Stimulated activated CD4-positive, alpha-beta T cell treated with anti-CD3 and anti-CD28 coated beads, Interleukin-2, amount 100 ng/mL, for 24 hours (primary cell): ENCODE data around the gene FNBP1.
A peak's percentile ranks its signal among the peaks of the same experiment; 100 is the strongest.
"Not testable (repeated sequence)": the region's sequence is repeated elsewhere in the genome, so short reads cannot be mapped to it uniquely, and the experiment has no call there.

Experiments used
- DNase-seq, 2 donors: peaks; one replicate each; pipeline ENCODE4 v3.0.0-alpha.2; 2020

FNBP1 gene

DNA sequence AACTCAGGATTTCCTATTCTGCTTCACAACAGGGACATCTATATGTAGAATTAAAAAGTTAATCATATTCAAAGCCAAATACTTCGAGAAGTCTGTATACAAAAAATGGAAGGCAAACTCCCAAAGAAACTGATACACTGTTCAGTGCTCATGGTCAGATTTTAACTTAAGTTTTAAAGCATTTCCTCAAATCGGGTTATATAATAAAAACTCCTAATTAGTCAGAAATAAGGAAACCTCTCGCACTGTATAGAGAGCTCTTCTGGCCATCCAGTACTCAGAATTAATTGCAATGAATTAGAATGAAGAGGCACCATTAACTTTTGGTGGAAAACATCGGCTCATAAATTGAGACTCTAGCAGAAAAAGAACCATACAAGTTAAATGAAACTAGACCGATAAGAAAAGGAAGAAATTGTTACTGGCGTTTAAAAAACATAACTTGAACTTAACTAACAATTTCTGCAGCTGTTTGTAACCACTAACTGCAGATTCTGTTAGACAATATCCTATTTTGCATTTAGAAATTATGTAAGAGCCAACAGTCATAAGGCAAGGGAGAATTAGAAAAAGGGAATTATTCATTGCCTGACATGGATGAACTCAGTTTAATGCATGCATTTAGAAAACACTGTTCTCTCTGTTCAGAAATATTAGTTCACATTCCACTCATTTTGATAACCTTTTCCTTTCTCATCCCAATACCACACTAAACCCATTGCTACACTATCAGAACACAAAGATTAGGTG is 96.6 kb downstream of the FNBP1 start:
- no peak for DNase-seq

DNA sequence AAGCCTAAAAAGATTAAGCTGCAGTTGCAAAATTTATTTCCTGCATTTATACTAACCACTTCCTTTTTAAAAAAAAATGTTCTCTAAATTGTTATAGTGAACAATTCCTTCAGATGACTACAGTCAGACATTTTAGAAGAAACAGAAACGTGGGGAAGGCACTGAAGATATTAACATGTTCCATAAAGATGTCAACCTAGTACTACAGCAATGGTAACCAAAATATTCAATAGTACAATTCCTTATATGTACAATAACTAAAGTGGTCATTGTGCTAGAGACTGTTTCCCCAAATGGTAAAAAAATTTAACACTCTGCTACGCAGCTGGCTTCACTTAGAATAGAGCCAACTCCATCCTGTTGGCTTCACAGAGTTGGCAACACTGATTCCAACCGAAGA is 97.7 kb downstream of the FNBP1 start:
- no peak for DNase-seq

DNA sequence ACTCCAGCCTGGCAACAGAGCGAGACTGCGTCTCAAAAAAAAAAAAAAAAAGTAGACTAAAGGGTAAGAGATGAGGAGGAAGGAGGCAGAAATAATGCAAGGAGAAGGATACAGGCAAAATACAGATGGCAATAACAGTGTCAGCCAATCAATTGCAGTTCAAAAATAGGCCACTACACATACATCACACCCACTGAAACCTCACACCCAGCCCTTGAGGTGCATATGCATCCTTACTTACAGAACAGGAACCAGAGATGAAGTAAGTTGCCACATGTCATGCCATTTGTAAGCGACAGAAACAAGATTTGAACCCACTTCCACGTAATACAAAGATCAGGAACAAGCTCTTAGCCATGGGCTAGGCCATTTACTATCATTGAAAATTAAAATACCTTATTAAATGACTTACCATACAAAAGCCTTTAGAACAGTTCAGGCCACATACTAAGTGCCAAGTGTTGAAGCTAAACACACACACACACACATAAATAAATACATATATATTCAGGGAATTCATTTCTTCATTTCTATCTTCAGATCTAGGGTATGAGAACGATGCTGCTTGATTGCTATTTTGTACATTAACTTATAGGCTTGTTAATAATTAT is 98.4 kb downstream of the FNBP1 start:
- peak; percentile 46 to 52 for DNase-seq

DNA sequence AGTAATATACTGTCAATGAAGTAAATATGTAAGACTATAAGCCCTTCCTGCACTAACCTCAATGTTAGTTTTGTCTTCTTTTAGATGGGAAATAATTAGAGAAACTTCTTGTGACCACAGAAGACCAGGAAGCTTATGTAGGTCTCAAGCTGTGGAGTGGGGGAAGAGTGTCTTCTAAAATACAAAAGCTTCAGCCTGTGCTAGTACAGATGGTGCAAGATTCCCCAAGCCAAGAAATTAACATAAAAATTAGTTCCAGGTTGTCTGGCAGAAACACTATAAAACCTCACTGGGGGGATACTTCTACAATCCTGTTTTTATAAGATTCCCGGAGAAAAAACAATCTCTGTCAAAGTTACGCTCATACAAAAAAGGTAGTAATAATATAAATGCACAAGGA is 103.6 kb downstream of the FNBP1 start:
- DNase-seq, result no peak

DNA sequence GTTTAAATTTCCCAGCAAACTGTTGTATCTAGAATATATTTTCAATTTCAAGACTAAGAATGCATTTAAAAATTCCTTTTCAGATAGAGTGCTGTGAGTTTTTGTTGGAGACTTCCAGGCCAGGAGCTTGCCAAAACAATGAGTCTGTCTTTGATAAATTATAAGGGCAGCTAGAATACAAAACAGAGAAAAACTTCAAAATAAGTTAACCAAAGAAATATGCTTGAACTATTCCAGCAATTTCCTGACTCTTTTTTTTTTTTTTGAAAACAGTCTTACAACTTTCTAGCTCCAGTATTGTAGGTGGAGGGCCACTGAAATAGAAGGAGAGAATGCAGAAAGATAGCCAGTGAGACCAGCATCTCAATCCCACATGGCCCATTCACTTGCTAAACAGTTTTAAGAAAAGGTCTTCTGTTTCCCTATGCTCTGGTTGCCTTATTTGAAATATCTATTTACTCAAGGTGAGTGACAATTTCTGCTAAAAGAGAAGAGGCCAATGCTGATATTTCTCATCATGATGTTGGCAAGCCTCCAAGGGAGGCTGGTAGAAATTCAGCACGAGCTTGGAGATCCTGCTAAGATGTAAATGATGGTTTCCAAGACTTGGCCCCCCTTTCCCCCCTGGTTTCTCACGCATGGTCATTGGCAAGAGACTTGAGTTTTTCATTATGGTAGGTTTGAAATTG is 104.6 kb downstream of the FNBP1 start:
- no peak for DNase-seq

DNA sequence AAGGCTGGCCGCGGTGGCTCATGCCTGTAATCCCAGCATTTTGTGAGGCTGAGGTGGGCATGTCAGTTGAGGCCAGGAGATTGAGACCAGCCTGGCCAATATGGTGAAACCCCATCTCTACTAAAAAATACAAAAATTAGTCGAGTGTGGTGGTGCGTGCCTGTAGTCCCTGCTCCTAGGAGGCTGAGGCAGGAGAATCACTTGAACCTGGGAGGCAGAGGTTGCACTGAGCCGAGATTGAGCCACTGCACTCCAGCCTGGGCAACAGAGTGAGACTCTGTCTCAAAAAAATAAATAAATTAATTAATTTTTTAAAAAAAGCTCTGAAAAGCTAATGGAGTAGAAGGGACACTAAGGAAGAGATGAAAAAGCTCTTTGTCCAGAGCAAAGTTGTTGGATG is 105.1 kb downstream of the FNBP1 start:
- not testable (repeated sequence) for DNase-seq

DNA sequence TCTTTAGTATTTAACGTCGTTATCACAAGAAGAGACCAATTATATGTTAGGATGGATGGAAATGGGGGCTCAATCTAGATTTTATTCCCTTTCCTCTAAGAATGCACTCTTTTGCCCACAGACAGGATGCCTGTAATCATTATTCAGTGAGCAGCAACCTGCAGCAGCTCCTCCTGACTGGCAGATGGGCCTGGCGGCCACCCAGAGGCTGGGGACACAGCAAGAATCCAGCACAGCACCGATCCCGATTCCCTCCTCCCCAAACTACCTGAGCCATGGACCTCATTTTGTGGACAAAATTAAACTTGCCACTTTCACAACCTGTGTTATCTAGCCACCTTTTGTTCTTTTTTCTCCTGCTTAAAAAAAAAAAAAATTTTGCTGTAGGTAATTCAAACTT is 106.8 kb downstream of the FNBP1 start:
- DNase-seq, result no peak

DNA sequence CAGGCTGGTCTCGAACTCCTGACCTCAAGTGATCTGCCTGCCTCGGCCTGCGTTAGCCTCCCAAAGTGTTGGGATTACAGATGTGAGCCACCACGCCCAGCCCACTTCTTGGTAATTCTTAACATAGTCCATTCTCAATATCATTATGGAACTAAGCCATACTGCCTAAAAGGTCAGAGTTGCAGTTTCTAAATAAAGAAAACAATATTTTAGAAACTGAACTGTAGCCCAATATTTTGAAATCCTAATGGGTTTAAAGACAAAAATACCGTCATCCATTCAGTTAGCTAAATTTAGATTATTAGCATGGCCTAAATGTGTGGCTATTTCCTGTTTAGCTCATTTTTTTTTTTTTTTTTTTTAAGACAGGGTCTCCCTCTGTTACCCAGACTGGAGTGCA is 108.2 kb downstream of the FNBP1 start:
- DNase-seq, result no peak

DNA sequence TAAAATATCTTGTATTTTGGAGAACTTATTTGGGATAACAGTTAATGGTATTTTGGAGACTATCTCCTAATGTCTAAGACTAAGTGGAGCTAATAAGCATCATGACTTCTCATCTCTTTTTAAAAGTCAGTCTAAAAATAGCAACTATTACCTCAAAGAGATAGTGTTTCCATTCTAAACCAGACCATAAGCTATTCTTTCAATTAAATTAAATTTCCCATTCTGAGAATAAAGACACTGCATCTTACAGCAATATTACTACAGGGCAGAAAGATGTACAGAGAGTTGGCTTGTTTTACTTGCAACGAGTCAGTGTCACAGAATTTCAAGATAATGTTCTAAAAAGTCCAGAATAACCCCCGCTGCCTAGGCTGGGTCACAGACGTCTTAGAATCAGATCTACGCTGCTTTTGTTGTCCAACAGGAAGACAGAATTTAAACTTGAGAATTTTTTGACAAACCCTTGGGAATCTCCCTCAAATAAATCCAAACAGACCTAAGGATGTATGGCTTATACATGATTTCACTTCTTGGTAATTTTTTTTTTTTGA is 108.9 kb downstream of the FNBP1 start:
- DNase-seq, result no peak

DNA sequence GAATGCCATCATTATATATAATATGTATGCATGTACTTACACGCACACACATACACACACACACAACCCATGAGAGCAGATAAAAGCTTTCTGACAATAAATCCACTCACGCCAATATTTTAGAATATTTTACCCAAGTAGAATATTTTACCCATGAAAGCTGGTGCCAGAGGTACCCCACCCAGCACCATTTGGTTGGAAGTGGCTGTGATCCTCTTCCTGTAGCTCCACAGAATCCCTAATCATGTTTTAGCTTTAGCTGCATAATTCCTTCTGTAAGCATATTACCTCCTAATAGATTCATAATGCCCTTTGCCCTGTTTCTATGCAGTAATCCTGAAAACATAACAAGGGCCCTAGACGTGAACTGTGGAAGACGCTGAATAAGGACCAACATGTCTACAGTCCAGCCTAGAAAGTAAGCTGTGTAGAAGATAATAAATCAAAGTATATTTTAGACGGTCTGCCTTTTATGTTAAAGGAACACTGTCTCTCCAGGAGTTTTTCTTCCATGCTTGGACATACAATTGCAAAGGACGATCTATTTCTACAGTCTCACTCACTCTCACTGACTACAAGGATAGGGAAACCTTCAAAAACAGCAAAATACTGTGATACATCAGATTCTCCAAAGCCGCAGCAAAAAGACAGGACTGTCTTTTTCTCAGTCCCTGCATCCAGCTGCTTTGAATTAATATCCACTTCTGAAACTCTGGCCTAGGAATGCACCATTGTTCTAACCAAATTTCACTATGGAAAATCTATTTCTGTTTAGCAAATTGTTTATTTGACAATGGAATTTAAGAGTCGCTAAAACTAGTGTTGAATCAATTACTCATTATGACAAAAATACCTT is 109.6 kb downstream of the FNBP1 start:
- no peak for DNase-seq

DNA sequence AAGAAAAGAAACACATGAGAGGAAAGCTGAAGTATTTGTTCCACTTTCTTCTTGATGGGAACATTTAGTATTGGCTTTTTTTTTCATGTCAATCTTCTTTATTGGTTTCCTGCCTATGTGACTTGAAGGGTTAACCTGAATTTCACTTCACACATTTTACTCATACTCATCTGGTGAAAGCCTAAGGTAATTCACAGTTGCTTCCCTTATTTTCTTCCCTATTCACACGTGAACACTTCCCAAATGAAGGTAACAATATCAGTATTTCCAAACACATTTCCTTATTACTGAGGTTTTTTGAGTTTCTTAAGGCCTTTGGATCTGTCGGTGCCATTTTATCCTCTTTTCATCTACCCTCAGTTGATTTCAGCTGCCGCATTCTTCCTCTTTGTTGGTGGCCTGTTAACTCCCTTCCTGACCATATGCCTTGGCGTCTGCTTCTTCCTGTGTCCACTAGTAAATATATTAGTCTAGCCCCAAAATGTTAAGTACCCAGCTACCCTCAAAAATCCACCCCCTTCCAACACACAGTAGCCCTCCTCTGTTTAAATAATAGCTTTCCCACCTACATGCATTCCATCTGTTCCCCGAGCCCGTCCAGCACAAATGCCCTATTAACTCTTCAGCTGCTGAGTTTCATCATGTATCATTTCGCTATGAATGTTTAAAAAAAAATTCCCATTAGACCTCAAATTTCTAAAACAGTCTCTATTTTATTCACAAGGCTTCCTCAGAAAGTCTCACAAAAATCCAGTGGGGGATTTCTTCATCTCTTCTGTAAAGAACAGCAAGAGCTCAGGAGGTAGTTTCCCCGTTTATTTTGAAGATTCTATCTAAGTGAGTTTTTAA is 110.5 kb downstream of the FNBP1 start:
- no peak for DNase-seq

DNA sequence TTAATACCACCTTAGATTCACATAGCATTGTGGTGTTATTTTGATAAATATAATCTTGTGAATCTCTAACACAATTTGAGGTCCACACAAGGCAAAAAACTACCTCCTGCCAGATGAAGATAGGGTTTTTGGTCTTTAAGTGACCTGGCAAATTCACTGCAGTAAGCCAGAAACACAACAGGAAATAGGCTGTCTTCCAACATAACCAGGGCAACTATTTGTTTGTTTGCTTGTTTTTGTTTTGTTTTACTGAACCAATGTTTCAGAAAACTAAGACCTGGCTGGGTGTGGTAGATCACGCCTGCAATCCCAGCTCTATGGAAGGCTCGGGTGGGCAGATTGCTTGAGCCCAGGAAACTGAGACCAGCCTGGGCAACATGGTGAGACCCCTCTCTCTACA is 112.2 kb downstream of the FNBP1 start:
- no peak for DNase-seq

DNA sequence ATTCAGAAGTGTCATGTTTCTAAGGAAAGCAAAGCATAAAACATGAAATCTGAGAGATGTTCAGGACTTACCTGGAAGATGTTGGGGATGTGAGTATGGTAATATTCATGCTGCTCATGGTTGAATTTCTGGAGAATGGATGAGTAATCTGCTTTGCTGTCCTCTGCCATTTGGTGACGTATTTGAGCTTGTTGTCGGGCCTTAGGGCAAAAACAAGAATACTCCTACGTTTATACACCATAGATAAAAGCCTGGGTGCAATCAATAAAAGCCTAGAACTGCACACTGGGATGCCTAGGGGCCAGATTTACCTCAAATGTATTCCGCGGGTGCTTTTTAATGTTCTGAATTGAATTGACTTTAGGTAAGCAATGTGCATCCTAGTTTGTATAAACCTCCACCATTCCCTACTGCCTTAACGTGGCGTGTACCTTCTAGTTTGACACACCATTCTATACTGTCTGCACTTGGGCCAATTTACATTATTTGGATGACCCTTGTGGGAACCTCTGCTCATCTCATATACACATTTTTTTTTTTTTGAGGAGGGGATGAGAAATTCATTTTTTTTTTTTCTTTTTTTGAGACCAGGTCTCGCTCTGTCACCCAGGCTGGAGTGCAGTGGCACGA is 113.4 kb downstream of the FNBP1 start:
- DNase-seq, result no peak

DNA sequence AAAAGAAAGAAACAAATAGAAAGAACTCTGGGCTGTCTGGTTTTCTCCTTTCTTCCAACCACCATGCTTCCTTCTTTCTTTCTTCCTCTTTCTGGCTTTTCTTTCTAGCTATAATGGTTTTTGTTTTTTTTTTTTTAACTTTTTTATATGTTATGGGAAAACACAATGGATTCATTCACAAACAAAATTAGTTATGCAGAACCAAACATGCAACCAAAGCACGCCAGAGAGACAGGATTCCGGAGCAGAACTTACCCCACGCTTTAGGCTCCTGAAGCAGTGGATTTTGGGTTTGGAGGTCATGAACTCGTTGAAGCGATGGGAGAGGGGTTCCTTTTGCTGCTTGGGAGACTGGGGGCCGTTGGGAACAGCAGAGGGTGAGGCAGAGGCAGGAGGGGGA is 119.4 kb downstream of the FNBP1 start:
- no peak for DNase-seq

DNA sequence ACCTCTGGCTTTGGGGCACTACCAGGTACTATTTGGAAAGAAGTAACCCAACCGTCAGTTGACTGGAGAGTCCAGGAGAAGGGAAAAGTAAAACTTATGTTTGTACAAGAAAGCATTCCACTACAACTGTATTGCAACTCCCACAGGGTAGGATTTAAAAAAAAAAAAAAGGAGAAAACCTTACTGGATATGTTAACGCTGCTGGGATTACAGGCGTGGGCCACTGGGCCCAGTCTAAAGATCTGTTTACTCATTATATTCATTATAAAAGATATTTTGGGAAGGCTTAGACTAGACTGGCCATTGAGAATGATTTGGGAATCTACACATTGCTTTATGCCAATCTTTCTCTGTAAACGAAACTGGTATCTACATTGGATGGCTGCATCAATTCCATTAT is 121.1 kb downstream of the FNBP1 start:
- no peak for DNase-seq

DNA sequence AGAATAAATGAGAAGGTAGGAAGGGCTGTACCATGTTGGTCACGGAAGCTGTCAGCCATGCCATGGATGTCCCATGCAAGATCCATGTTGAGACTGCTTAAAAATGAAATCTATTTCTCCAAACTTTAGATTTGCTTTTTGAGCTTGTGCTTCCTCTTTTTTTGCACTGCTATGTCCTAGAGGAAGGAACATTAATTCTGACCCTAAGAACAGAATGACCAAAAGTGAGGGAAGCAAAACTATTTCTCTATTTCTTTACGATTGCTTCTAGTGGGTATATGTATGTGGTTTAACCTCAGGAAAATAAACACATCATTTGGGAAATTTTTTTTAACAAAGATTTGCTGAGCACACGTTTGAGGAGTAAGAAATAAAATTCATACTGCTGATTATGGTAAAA is 123.1 kb downstream of the FNBP1 start:
- DNase-seq, result no peak

DNA sequence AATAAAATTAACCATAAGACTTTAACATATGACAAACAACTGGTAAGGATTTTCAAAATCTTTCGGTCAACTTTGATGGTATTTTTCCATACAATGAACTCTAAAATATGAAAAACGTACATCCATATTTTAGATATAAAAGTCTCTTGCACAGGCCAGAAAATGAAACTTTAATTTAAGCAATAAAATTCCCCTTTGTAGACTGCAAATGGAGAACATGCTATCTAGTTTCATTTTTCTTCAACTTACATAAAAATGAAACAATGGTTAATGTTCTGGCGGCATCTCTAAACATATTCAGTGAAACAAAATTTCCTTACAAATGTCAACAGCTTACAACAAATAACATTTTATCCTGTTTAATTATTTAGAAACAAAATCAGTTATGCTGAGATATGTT is 123.7 kb downstream of the FNBP1 start:
- DNase-seq, result no peak

DNA sequence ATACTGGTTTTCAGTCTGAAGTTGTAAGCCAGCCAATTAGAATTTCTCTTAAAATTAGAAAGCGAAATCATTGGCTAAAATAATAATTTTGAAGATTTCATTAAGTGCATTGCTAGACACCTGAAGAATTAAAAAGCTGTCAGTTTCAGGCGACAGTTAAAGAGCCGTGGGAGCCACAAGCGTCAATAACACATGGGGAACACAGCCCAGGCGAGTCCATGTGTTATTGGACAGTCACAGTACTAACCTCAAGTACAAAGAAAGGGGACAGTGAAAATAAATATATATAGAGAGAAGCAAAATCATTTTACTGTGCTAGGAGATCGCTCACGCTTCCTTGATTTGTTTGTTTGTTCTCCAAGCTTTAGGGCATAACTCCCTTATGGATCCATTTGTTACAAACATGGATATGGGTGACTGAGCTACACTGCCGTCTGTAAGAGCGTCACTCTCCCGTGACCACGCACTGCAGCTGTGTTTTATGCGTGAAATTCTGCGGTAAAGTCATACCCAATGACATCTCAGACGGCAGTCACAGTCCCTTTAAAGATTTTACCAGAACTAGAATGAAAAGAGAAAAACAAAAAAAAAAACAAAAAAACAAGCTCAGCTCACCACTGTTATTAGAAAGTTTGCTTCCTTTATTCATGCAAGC is 124.6 kb downstream of the FNBP1 start:
- no peak for DNase-seq

DNA sequence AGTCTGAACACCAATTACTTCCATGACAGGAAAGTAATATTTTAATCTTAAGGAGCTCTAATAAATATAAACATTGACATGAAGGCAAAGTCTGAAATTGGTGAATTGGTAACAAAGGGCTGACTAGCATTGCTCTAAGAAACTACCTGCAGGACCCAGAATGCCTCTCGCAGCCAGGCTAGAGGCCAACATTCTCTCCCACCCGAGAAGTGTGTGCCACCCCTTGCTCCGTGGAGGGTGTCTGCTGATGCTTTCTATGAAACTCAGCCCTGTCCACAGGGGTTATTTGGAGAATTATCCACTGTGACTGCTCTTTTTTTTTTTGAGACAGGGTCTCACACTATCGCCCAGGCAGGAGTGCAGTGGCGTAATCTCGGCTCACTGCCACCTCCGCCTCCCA is 126.3 kb downstream of the FNBP1 start:
- DNase-seq, result no peak

DNA sequence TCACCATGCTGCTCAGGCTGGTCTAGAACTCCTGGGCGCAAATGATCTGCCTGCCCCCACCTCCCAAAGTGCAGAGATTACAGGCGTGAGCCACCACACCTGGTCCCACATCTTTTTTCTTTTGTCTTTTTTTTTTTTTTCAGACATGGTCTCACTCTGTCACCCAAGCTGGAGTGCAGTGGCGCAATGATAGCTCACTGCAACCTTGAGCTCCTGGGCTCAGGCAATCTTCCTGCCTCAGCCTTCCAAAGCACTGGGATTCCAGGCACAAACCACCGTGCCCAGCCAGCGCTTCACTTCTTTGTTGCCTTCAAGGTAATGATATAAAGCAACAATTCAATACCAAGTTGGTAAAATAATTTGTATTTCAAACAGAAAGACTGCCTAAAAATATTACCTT is 128.9 kb downstream of the FNBP1 start:
- no peak for DNase-seq
